Measurements from ENCODE around the gene OSTN. TPM values are rescaled to one million over a fixed set of nuclear protein-coding genes. Genes with fewer than 3 reads are reported as not detected.

OSTN gene
- total and polyA plus RNA-seq, 2 of the 13 experiments (the other 11 are each of a cell fraction or from before 2014, with no cell fraction given), result not detected

GRCh38 chr3:191197761-191198306 is 1.2 kb upstream of the OSTN start:
- H3K4me1 ChIP-seq (ENCODE audit: insufficient read depth, low read length), result no peaks in the 10 kb centered on the region
- no peaks in the 10 kb centered on the region for H4K20me1 ChIP-seq (ENCODE audit: insufficient read depth, low read length)
- H3K27ac ChIP-seq (ENCODE audit: extremely low read length, insufficient read depth, low read length), result no peak overlapping the region
- H3K36me3 ChIP-seq (replicated peaks in 1 of 2; ENCODE audit: control insufficient read depth in 1 of 2, insufficient read depth in 2 of 2, low read length in 2 of 2), result no peaks in the 10 kb centered on the region
- no peak for ATAC-seq
- FAIRE-seq, result no peak
- intact Hi-C loops (cut with micrococcal nuclease; ENCODE audit: unreplicated experiment), result no loop called here
- WGBS (ENCODE audit: low lambda C conversion rate), result 4% methylated on average over 3 of the region's 3 CpGs
- in situ Hi-C loops (cut with HindIII; ENCODE audit: extremely low pct_ligation_motif_present, low pct_unique_long_range_greater_than_20kb), result no loop called here
- CTCF ChIA-PET (ENCODE audit: low intra/inter-chr PET ratio, low total read pairs), result no interaction called here
- no peak for TF ChIP-seq TGIF2 (CRISPR knock-in tag; IDR thresholded peaks at IDR 0.05)
- no peak for TF ChIP-seq GMEB2 (CRISPR knock-in tag; IDR thresholded peaks at IDR 0.05; ENCODE audit: low read depth)
- TF ChIP-seq ZNF605 (CRISPR knock-in tag; IDR thresholded peaks at IDR 0.05), result no peak
- no peak for TF ChIP-seq ZFP37 (CRISPR knock-in tag; IDR thresholded peaks at IDR 0.05; ENCODE audit: borderline replicate concordance)
- TF ChIP-seq TEAD2 (CRISPR knock-in tag; IDR thresholded peaks at IDR 0.05), result no peak
- TF ChIP-seq FOXP4 (CRISPR knock-in tag; IDR thresholded peaks at IDR 0.05), result no peak
- no peak for TF ChIP-seq SMAD9 (CRISPR knock-in tag; IDR thresholded peaks at IDR 0.05)
- no peak for TF ChIP-seq SUZ12 (IDR thresholded peaks at IDR 0.05; ENCODE audit: low read depth, low read length)
- TF ChIP-seq MLXIP (CRISPR knock-in tag; IDR thresholded peaks at IDR 0.05; ENCODE audit: borderline replicate concordance), result no peak
- TF ChIP-seq ZNF30 (CRISPR knock-in tag; IDR thresholded peaks at IDR 0.05), result no peak
- TF ChIP-seq SIN3A (IDR thresholded peaks at IDR 0.05; ENCODE audit: borderline replicate concordance, low read depth, low read length), result no peak
- H3K4me3 ChIP-seq (replicated peaks in 1 of 3; ENCODE audit: insufficient read depth in 1 of 3, low read depth in 2 of 3, low read length in 3 of 3), result no peak overlapping the region
- no peak overlapping the region for H2AFZ ChIP-seq (ENCODE audit: low read length)
- DNase-seq (ENCODE audit: low spot score), result no peak
- H3K79me2 ChIP-seq (ENCODE audit: insufficient read depth, low read length), result no peaks in the 10 kb centered on the region
- no peak overlapping the region for H3K4me2 ChIP-seq (ENCODE audit: low read depth, low read length)
- no peak overlapping the region for H3K9ac ChIP-seq (ENCODE audit: insufficient read depth, low read depth, low read length)
- no TSS peak for BruUV-seq (replicated peaks)
- POLR2A ChIA-PET, result no interaction called here
- no peaks in the 10 kb centered on the region for H3K9me3 ChIP-seq (ENCODE audit: low read length)
- no peaks in the 10 kb centered on the region for H3K27me3 ChIP-seq (ENCODE audit: control insufficient read depth in 1 of 2, insufficient read depth in 2 of 2, low read length in 2 of 2)

Measured in HepG2 (cell line).